K562 (cell line): ENCODE data around the gene ITPA. TPM values are rescaled to one million over a fixed set of nuclear protein-coding genes. Genes with fewer than 3 reads are reported as not detected.

Experiments
- ATAC-seq: fragments of 200-7000 bp; cut with Tn5 transposase; 3 replicates; pipeline ENCODE4 v1.9.1; 2020; ENCODE audit warnings: moderate library complexity
- BruUV-seq: library from RNA; stranded (reverse); fragments of 400-500 nt; replicated peaks from 2 replicates; lab custom pipeline; 2021; lab: Mats Ljungman, UMichigan
- CTCF ChIA-PET: fragments of 300-600 bp; formaldehyde crosslinking; extraction: SDS; loops from one replicate; lab custom pipeline; 2021; ENCODE audit warnings: low intra/inter-chr PET ratio; lab: Yijun Ruan, JAX
- POLR2A ChIA-PET: fragments of 300-600, 350-650 bp; sonication (Branson Sonifier 250); formaldehyde crosslinking; extraction: SDS; loops from one replicate; lab custom pipeline; 2021; ENCODE audit warnings: antibody characterized with exemption, inconsistent platforms; lab: Yijun Ruan, JAX
- DNase-seq, 4 experiments: peaks; one replicate each; pipeline versions ENCODE4 v3.0.0 to v3.0.0-alpha.2; 2011 to 2018; ENCODE audit warnings: low spot score in 3 of 4, mixed read lengths in 3 of 4; ENCODE audit errors: extremely low read depth in 1 of 4
- FAIRE-seq: peaks from 2 replicates; lab custom pipeline; 2011; peaks lifted over from hg19 to GRCh38; lab: Jason Lieb, UNC
- H2AFZ ChIP-seq: 2 replicates; pipeline ENCODE4 v1.6.0; 2011; ENCODE audit warnings: low read depth, low read length, control low read depth, inconsistent platforms
- H3K27ac ChIP-seq: fragments of 200-600 bp; 3 replicates; pipeline ENCODE4 v1.8.0; 2011; ENCODE audit warnings: low read depth, mild to moderate bottlenecking, control low read depth, inconsistent platforms, low read length, moderate library complexity, mixed read lengths; ENCODE audit errors: extremely low read depth
- H3K27me3 ChIP-seq, 2 experiments: fragments of 300-600 bp in 1 of 2; 2 replicates in 1 of 2; 3 replicates in 1 of 2; pipeline versions ENCODE4 v1.6.0 to v1.8.0; 2011; ENCODE audit warnings: inconsistent platforms in 2 of 2, low read length in 2 of 2, mild to moderate bottlenecking in 1 of 2, mixed read lengths in 1 of 2, moderate library complexity in 1 of 2; ENCODE audit not compliant: control insufficient read depth in 2 of 2, insufficient read depth in 2 of 2
- H3K36me3 ChIP-seq: fragments of 300-600 bp; 3 replicates; pipeline ENCODE4 v1.8.0; 2011; ENCODE audit warnings: mild to moderate bottlenecking, low read length, inconsistent platforms; ENCODE audit not compliant: control insufficient read depth, insufficient read depth
- H3K4me1 ChIP-seq, 2 experiments: fragments of 200-600 bp in 1 of 2; replicated peaks in 1 of 2; 2 replicates in 1 of 2; 3 replicates in 1 of 2; pipeline versions ENCODE4 v1.5.1 to v1.8.0; 2011; ENCODE audit warnings: inconsistent platforms in 2 of 2, low read length in 2 of 2, mild to moderate bottlenecking in 1 of 2, mixed read lengths in 1 of 2, moderate library complexity in 1 of 2; ENCODE audit not compliant: control insufficient read depth in 2 of 2, insufficient read depth in 2 of 2
- H3K4me2 ChIP-seq: 2 replicates; pipeline ENCODE4 v1.6.1; 2011; ENCODE audit warnings: low read length, control low read depth, inconsistent platforms, mixed read lengths; ENCODE audit not compliant: insufficient read depth
- H3K4me3 ChIP-seq: fragments of 200-600 bp; sonication (generic), shearing (Covaris generic); 2 replicates; pipeline ENCODE4 v1.5.1; 2016; ENCODE audit warnings: control low read depth, inconsistent platforms
- H3K79me2 ChIP-seq: fragments of 200-600 bp; 3 replicates; pipeline ENCODE4 v1.8.0; 2011; ENCODE audit warnings: low read length, inconsistent platforms; ENCODE audit not compliant: control insufficient read depth, insufficient read depth
- H3K9ac ChIP-seq, 2 experiments: 2 replicates each; pipeline versions ENCODE4 v1.6.0 to v1.6.1; 2011; ENCODE audit warnings: low read depth in 2 of 2, low read length in 2 of 2, control low read depth in 1 of 2, inconsistent platforms in 1 of 2, mild to moderate bottlenecking in 1 of 2, mixed read lengths in 1 of 2; ENCODE audit not compliant: insufficient read depth in 1 of 2
- H3K9me1 ChIP-seq: one replicate; pipeline ENCODE4 v1.6.0; 2011; ENCODE audit warnings: inconsistent platforms, mild to moderate bottlenecking, low read length, moderate library complexity; ENCODE audit not compliant: control insufficient read depth, insufficient read depth
- H3K9me3 ChIP-seq: replicated peaks from 2 replicates; pipeline ENCODE4 v1.5.1; 2011; ENCODE audit warnings: low read depth, low read length, inconsistent platforms; ENCODE audit not compliant: control insufficient read depth, insufficient read depth
- H4K20me1 ChIP-seq: replicated peaks from 2 replicates; pipeline ENCODE4 v1.6.1; 2011; ENCODE audit warnings: low read length, inconsistent platforms, mixed read lengths; ENCODE audit not compliant: control insufficient read depth, insufficient read depth
- DEAF1 ChIP-seq: fragments of 450-650 bp; formaldehyde crosslinking; IDR thresholded peaks from 2 replicates; pipeline ENCODE4 v1.4.0; 2020; ENCODE audit warnings: mild to moderate bottlenecking, moderate library complexity
- DPF2 ChIP-seq: fragments of 450-650 bp; IDR thresholded peaks from 2 replicates; pipeline ENCODE4 v1.6.1; 2016
- NFIC ChIP-seq: fragments of 450-650 bp; IDR thresholded peaks from 2 replicates; pipeline ENCODE4 v1.6.1; 2017; ENCODE audit warnings: mild to moderate bottlenecking, inconsistent platforms
- OTX1 ChIP-seq: fragments of 450-650 bp; formaldehyde crosslinking; IDR thresholded peaks from 2 replicates; pipeline ENCODE4 v1.4.0; 2022; ENCODE audit warnings: mild to moderate bottlenecking
- PBX2 ChIP-seq, 2 experiments: IDR thresholded peaks in 1 of 2; conservative IDR thresholded peaks in 1 of 2; 2 replicates each; pipeline ENCODE4 v1.6.1; 2016; ENCODE audit warnings: low read depth in 2 of 2, mild to moderate bottlenecking in 1 of 2, missing compliant biosample characterization in 1 of 2, missing genetic modification characterization in 1 of 2, moderate library complexity in 1 of 2
- PTRF ChIP-seq: fragments of 450-650 bp; IDR thresholded peaks from 2 replicates; pipeline ENCODE4 v1.6.1; 2016; ENCODE audit warnings: mild to moderate bottlenecking, missing genetic modification characterization, missing compliant biosample characterization
- RNF219 ChIP-seq: fragments of 250-450 bp; sonication (Bioruptor Pico); IDR thresholded peaks from 2 replicates; pipeline ENCODE4 v1.5.0; 2022; ENCODE audit warnings: mild to moderate bottlenecking
- SMAD1 ChIP-seq: fragments of 150-350 bp; IDR thresholded peaks from 2 replicates; pipeline ENCODE4 v1.6.1; 2014; ENCODE audit warnings: low read length, low read depth; ENCODE audit not compliant: partially characterized antibody
- SRSF9 ChIP-seq: fragments of 200-400 bp; formaldehyde crosslinking; IDR thresholded peaks from 2 replicates; pipeline ENCODE4 v1.6.1; 2017; ENCODE audit warnings: low read depth, low read length, borderline replicate concordance
- TCF7 ChIP-seq: sonication (generic); IDR thresholded peaks from 2 replicates; pipeline ENCODE4 v1.6.1; 2016; ENCODE audit warnings: antibody characterized with exemption, borderline replicate concordance
- ZBTB5 ChIP-seq: fragments of 450-650 bp; IDR thresholded peaks from 2 replicates; pipeline ENCODE4 v1.6.1; 2017; ENCODE audit warnings: antibody characterized with exemption
- ZEB2 ChIP-seq: fragments of 450-650 bp; IDR thresholded peaks from 2 replicates; pipeline ENCODE4 v1.6.1; 2016
- ZFP91 ChIP-seq: sonication (generic); formaldehyde crosslinking; IDR thresholded peaks from 2 replicates; pipeline ENCODE4 v1.8.0; 2022; ENCODE audit warnings: mild to moderate bottlenecking, missing genetic modification reagents
- WGBS: fragments of 100-300 bp; shearing (Covaris generic); methylation state at CpG from one replicate; pipeline ENCODE4 v1.1.6; 2016; ENCODE audit warnings: low coverage, mixed read lengths; ENCODE audit not compliant: insufficient coverage; ENCODE audit errors: missing lambda C conversion rate; 5-methylcytosine and 5-hydroxymethylcytosine counted together
- in situ Hi-C: fragments of 300-500 bp; cut with MboI; formaldehyde crosslinking; loops from 4 replicates; pipeline ENCODE4 v1.15.0; 2018; ENCODE audit warnings: inconsistent platforms, mixed read lengths
- intact Hi-C: fragments of 100-400 bp; cut with micrococcal nuclease; formaldehyde crosslinking; loops from 2 replicates; pipeline ENCODE4 v1.14.2; 2022
- polyA plus RNA-seq, 8 experiments: library from polyadenylated mRNA; depleted of rRNA in 4 of 8; stranded (reverse) in 5 of 8; unstranded in 3 of 8; fragments of >200 nt; fragmentation: Nextera tagmentation in 2 of 8; fragmentation: Illumina TruSeq in 1 of 8; extraction: Ambion mirVana in 2 of 8; extraction: Trizol in 1 of 8; gene quantifications; 2 replicates each; pipeline versions ENCODE4 v1.2.1 to v1.2.3, GENCODE V29; 2011 to 2014; ENCODE audit warnings: inconsistent platforms in 1 of 8, missing spikeins in 1 of 8
- total RNA-seq, 7 experiments: library from RNA; depleted of rRNA in 6 of 7; stranded (reverse); fragments of >200 nt in 6 of 7; fragmentation: Illumina TruSeq in 2 of 7; extraction: Trizol in 2 of 7; gene quantifications; 2 replicates each; pipeline versions ENCODE4 v1.2.1 to v1.2.3, GENCODE V29; 2011 to 2021; ENCODE audit warnings: low replicate concordance in 1 of 7

The ITPA gene
- total and polyA plus RNA-seq, 9 of the 15 experiments (the other 6 are each of a cell fraction or from before 2014, with no cell fraction given) = 5.0 to 79.7 (median 36.7) TPM

- no peaks in the 10 kb centered on the region for H3K9me3 ChIP-seq
- H3K4me3 ChIP-seq = no peak overlapping the region
- H3K9ac ChIP-seq = no peak overlapping the region
- POLR2A ChIA-PET = interaction anchor here (1.0 kb wide), 1 partner anchor 19 kb away, joined by 3 read pairs; no protein-coding TSS in a partner anchor
- FAIRE-seq (no peak), ATAC-seq (no peak), DNase-seq (no peak)
- in situ Hi-C loops = no loop called here
- intact Hi-C loops = no loop called here
- no TSS peak for BruUV-seq
- CTCF ChIA-PET = no interaction called here
- no peaks in the 10 kb centered on the region for H3K27me3 ChIP-seq
- no peak overlapping the region for H3K4me2 ChIP-seq
- H3K4me1 ChIP-seq = no peaks in the 10 kb centered on the region
- no peak overlapping the region for H2AFZ ChIP-seq
- no peak overlapping the region for H3K27ac ChIP-seq
- H3K9me1 ChIP-seq = no peaks in the 10 kb centered on the region
- 79% methylated on average over 5 of the region's 5 CpGs for WGBS
- peaks cover 4% of the 10 kb centered on the region; the same call in 1 of the 3 replicates for H3K36me3 ChIP-seq
- H4K20me1 ChIP-seq = no peaks in the 10 kb centered on the region
- no peaks in the 10 kb centered on the region for H3K79me2 ChIP-seq
- TF ChIP-seq ZBTB5 (no peak), OTX1 (CRISPR knock-in tag) (no peak), RNF219 (CRISPR knock-in tag) (no peak), SMAD1 (no peak), NFIC (no peak), TCF7 (no peak), ZFP91 (CRISPR knock-in tag) (no peak), PBX2 (CRISPR knock-in tag; IDR thresholded peaks at IDR 0.05; ENCODE audit: low read depth) (no peak), PBX2 (tag; conservative IDR thresholded peaks at IDR 0.05; ENCODE audit: low read depth) (no peak), ZEB2 (no peak), DPF2 (no peak), PTRF (tag) (no peak), SRSF9 (no peak), DEAF1 (no peak)
Observed at GRCh38 chr20:3255728-3256127, 46.4 kb downstream of the ITPA start.
